Adipocyte (in vitro differentiated cells): ENCODE results near the gene TMA7B.

Experiments used
- DNase-seq: peaks from one replicate; pipeline ENCODE4 v3.0.0-alpha.2; 2015; ENCODE audit warnings: low read depth
- H3K27me3 ChIP-seq: replicated peaks from 2 replicates; pipeline ENCODE4 v1.7.0; 2013; ENCODE audit warnings: mild to moderate bottlenecking, low read length, moderate library complexity; ENCODE audit not compliant: control insufficient read depth, insufficient read depth
- H3K36me3 ChIP-seq: 2 replicates; pipeline ENCODE4 v1.7.0; 2013; ENCODE audit warnings: low read length, mild to moderate bottlenecking, moderate library complexity; ENCODE audit not compliant: control insufficient read depth, insufficient read depth, severe bottlenecking
- H3K4me1 ChIP-seq: 2 replicates; pipeline ENCODE4 v1.7.0; 2013; ENCODE audit warnings: mild to moderate bottlenecking, low read length, moderate library complexity; ENCODE audit not compliant: control insufficient read depth, insufficient read depth
- H3K4me3 ChIP-seq: 2 replicates; pipeline ENCODE4 v1.7.0; 2013; ENCODE audit warnings: mild to moderate bottlenecking, low read length, moderate library complexity
- H3K9ac ChIP-seq: 2 replicates; pipeline ENCODE4 v1.7.0; 2013; ENCODE audit warnings: mild to moderate bottlenecking, low read length, moderate library complexity
- H3K9me3 ChIP-seq: 2 replicates; pipeline ENCODE4 v1.7.0; 2013; ENCODE audit warnings: mild to moderate bottlenecking, low read length, moderate library complexity; ENCODE audit not compliant: control insufficient read depth

TMA7B gene

DNA sequence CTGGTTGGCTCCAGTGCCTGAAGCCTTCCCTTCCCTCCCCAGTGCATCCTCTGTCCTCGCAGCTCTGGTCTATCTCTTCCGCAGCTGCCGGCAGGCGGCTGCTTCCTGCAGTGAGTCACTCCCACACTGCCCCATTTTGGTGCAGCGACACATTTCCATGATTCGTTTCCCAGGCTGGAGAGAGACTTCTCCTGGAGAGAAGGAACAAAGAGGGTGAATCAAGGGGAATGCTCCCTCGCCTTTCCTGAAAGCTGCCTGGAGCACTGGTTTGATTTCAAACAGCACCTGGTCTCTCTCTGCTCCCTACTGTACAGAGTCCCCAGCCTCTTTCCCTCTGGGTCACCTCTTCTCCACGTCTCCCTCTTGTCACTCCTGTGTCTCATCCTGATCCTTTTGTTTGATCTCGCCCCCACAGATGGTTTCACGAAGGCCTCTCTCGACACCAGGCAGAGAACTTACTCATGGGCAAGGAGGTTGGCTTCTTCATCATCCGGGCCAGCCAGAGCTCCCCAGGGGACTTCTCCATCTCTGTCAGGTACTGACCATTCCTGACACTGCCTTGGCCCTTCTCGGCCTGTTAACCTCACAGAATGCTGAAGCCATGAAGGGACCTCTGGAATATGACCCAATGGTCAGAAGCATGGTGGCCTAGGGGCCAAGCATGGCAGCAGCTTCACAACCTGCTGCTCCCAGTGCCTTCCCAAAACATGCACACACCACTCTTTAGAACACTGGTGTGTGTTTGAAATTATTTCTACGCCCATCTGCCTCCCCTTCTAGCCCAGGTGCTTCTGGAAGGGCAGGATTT, at the start of gene TMA7B:
Gene TMA7B (plus strand): TSS at position 758 of the 808 bp plus-strand sequence. CDS start 3,978 bp downstream, outside the sequence.
- H3K9me3 ChIP-seq, result no peaks in the 10 kb centered on the region
- DNase-seq, result peak; percentile 29
- no peak within 1 kb of the TSS for H3K4me3 ChIP-seq
- peaks cover 13% of the 10 kb centered on the region for H3K4me1 ChIP-seq
- H3K36me3 ChIP-seq, result no peaks in the 10 kb centered on the region
- H3K27me3 ChIP-seq, result peaks cover 24% of the 10 kb centered on the region
- H3K9ac ChIP-seq, result no peak within 1 kb of the TSS

DNA sequence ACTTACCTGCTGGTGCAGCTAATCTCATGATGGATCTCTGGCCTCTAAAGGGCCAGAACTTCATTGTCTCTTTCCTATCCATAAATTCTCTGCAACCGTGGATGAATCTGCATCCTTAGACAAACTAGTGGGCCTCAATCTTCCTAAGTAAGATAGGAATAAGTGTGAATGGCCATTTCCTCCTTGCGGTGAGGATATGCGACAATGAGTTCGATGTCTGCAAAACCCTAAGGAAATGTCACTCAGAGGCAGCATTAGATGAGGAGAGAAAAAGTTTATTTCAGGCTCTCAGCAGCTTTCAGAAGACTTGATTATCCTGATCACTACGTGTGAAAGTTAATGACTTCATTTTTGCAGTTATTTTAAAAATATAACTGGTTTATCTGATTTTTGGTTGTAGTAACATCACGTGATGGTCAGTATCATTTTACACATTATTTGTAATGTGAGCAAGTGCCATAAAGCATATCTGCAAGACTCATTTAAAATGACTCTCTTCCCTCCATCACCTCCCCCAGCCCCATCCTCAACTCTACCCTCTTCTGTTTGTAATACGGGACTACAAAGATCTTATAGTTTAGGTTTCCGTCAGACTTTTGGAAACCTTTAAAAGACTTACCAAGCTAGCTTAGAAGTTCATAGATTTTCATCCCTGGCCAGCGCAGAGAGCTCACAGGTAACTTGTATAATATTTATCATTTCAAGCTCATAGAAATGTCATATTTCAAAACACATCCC, 49.2 kb upstream of the TMA7B start:
- no peak overlapping the region for H3K4me3 ChIP-seq
- DNase-seq, result no peak

DNA sequence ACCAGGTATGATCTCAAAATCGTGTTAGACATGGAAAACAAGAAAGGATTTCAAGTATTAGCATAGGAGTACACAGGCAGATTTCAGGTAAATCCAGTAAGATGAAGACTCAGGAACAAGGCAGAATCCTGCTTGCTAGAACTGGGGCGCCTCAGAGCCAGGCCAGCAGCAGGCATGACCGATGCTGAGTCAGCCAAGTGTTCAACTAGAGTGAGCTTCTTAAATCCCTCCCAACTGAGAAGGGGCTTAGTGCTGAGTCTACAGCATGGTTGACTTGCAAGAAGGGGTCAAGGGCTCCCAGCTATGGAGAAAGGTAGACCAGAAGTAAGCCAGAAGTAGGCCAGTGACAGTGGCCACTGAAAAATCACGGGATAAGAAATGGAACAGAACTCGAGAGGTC, 46.9 kb upstream of the TMA7B start:
- no peaks in the 10 kb centered on the region for H3K36me3 ChIP-seq
- H3K4me1 ChIP-seq, result peaks cover 4% of the 10 kb centered on the region
- H3K9ac ChIP-seq, result no peak overlapping the region
- no peaks in the 10 kb centered on the region for H3K9me3 ChIP-seq
- DNase-seq, result no peak
- peaks cover 48% of the 10 kb centered on the region for H3K27me3 ChIP-seq
- no peak overlapping the region for H3K4me3 ChIP-seq

More for the DNA sequence above, 49.2 kb upstream of the TMA7B start:
- Histone ChIP-seq H3K9ac (no peak overlapping the region), H3K4me1 (no peaks in the 10 kb centered on the region), H3K9me3 (no peaks in the 10 kb centered on the region), H3K27me3 (peaks cover 43% of the 10 kb centered on the region), H3K36me3 (no peaks in the 10 kb centered on the region)

DNA sequence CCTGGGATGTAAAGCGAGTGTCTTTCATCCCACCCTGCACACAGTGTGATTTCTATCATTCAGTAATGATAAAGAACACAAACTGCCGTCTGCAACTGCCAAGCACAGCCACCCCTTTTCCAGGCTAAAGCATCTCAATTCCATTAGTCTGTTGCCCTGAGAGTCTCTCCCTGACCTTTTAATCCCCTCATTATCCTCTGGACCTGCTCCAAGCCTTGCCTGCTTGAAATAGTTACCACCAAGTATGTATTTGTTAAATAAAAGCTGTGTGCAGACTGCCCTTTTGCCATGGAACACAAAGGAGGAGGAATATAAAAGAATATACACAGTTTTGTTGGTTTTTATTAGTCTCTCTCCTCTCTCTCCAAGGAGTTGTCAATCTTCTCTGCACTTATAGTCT, 46.3 kb upstream of the TMA7B start:
- no peak for DNase-seq
- no peaks in the 10 kb centered on the region for H3K9me3 ChIP-seq
- no peak overlapping the region for H3K4me3 ChIP-seq
- no peak overlapping the region for H3K9ac ChIP-seq
- no peaks in the 10 kb centered on the region for H3K36me3 ChIP-seq
- H3K27me3 ChIP-seq, result peaks cover 47% of the 10 kb centered on the region
- peaks cover 4% of the 10 kb centered on the region for H3K4me1 ChIP-seq

DNA sequence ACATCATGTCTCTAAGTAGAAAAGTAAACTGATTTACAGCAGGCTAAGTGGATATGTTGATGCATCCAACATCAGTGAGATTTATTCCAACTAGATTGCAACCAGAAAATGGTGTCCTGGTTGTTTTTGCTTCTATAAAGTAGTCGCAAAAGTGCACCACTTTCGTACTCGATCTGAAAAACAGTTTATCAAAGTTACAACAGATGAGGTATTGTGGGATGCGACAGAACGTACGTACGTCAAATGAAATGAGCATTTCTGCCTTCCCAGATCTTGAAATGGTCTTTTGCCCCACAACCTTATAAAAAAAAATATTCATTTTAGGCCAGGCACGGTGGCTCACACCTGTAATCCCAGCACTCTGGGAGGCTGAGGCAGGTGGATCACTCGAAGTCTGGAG, 45.6 kb upstream of the TMA7B start:
- DNase-seq, result no peak
- peaks cover 4% of the 10 kb centered on the region for H3K4me1 ChIP-seq

DNA sequence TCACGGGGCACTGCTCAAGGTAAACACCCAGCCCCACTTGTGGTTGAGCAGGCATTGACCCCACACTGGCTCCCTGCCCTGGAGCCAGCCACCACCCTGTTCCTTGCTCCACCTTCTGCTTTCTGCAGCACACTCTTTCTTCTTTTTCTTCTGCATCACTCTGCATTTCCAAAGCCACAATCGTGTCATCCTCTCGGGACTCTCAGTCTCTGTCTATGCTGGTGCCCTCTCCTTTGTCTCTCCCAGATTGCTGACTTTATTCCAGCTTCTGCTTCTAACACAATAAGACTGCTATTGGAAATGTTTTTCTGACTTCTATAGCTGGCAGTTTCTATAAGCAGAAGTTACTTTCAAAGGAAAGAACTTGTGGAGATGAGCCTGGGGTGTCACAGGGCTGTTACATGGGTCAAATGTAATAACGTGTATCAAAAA, 44.9 kb upstream of the TMA7B start:
- peaks cover 54% of the 10 kb centered on the region for H3K27me3 ChIP-seq
- H3K9ac ChIP-seq, result no peak overlapping the region
- no peaks in the 10 kb centered on the region for H3K36me3 ChIP-seq
- H3K9me3 ChIP-seq, result no peaks in the 10 kb centered on the region
- DNase-seq, result no peak
- H3K4me1 ChIP-seq, result peaks cover 4% of the 10 kb centered on the region
- H3K4me3 ChIP-seq, result no peak overlapping the region

More for the DNA sequence above, 45.6 kb upstream of the TMA7B start:
- H3K27me3 ChIP-seq, result peaks cover 47% of the 10 kb centered on the region
- H3K9me3 ChIP-seq, result no peaks in the 10 kb centered on the region
- no peak overlapping the region for H3K4me3 ChIP-seq
- H3K9ac ChIP-seq, result no peak overlapping the region
- H3K36me3 ChIP-seq, result no peaks in the 10 kb centered on the region

DNA sequence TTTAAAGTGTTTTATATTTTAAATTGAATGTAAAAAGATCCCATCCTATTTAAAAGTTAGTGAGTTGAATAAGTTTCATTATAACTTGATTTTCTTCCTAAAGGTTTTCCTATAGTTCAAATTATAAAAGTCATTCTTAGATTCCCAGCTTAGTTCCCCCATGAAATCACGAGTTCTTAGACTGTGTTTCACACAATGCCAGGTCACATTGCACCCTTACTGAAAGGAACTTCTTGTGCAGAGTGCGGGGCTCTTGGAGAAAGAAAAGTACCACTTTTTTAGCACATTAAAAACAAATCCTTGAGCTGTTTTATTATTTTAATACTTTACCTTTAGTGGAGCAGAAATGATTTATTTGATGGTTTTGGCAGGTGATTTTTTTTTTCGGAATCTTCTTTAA, 43.7 kb upstream of the TMA7B start:
- no peaks in the 10 kb centered on the region for H3K36me3 ChIP-seq
- no peak for DNase-seq
- H3K9ac ChIP-seq, result no peak overlapping the region
- H3K9me3 ChIP-seq, result no peaks in the 10 kb centered on the region
- peaks cover 4% of the 10 kb centered on the region for H3K4me1 ChIP-seq
- H3K4me3 ChIP-seq, result no peak overlapping the region
- H3K27me3 ChIP-seq, result peaks cover 65% of the 10 kb centered on the region

DNA sequence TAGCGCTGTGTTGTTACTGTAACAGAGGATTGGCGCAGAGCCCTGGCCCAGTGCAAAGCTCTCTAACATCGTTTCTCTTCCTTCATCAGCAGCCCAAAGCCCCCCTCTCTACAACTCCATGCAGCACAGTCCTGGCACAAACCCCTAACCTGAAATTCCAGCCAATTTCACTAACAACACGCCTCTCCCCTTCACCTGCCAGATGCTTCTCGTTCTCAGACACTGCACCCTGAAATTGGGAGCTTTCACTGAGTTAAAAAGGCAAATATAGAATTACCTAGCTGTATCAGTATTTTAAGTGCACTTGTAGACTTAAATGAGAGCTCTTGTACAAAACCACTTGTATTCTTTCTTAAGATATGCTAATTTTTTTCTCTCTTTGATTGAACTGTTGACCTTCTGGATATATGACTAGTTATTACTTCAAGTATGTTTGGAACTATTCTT, 43.0 kb upstream of the TMA7B start:
- Histone ChIP-seq H3K9me3 (no peaks in the 10 kb centered on the region), H3K36me3 (no peaks in the 10 kb centered on the region), H3K27me3 (peaks cover 69% of the 10 kb centered on the region), H3K4me3 (no peak overlapping the region), H3K9ac (no peak overlapping the region), H3K4me1 (peaks cover 4% of the 10 kb centered on the region)
- no peak for DNase-seq

DNA sequence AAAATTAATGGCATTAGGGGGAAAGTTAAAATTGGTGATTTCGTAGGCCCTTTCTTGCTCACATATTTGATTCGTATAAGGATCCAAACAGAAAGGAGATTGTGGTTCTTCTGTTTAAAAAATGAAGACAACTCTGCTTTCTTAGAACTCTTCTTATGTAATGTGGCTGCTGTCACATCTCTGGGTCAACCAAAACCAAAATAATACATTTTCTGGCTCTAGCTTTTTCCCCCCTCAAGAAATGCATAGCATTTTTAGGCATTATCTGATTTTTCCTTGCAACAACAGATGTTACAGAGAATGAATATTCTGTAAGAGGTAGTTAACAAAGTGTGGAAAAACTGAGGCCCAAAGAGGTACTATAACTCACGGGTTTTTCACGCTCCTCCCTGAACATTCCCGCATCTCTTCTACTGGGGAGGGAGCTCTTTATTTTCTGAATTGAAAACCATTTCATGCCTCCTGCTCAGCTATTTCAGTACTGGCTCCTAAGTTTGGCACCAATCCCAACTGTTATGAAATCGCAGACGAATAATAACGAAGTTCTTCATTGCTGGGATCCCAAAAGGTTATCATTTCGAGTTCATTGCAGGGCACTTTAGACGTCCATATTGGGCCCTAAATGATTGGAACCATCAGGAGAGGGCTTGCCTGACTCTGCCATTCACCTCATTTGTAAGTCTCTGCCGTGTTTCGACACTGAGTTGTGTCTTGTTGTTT, 42.3 kb upstream of the TMA7B start:
- Histone ChIP-seq H3K27me3 (peaks cover 68% of the 10 kb centered on the region), H3K9ac (no peak overlapping the region), H3K36me3 (no peaks in the 10 kb centered on the region), H3K4me1 (peaks cover 4% of the 10 kb centered on the region), H3K9me3 (no peaks in the 10 kb centered on the region), H3K4me3 (no peak overlapping the region)
- DNase-seq, result no peak

DNA sequence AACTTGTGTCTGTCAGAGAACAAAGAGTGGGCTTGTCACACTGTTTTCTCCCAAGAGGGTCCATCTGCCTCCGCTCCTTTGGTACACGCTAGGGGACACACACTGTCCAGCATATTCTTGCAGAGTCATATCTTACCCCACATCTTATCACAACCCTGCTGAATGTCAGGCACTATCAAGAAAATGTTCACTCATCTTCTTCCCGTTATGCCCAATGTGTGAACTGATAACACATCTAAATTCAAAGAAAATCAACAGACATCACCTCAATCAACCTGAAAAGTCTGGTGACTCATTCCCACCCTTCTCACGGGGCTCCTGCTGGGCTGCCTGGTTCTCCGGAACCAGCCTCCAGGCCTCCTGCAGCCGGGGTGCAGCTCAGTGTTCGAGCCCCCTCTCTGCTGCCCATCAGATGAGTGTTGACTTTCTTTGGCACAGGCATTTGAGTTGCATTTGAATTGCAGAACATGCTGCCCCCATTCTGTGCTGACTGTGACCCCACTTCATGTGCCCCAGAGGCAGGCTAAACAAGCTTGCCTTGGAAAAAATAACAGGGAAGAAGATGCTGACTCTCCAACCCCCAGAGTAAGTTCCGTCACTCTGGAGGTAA, 40.0 kb upstream of the TMA7B start:
- no peaks in the 10 kb centered on the region for H3K36me3 ChIP-seq
- H3K27me3 ChIP-seq, result peaks cover 69% of the 10 kb centered on the region
- no peak overlapping the region for H3K9ac ChIP-seq
- H3K4me3 ChIP-seq, result no peak overlapping the region
- DNase-seq, result no peak
- H3K9me3 ChIP-seq, result no peaks in the 10 kb centered on the region
- peaks cover 6% of the 10 kb centered on the region for H3K4me1 ChIP-seq

DNA sequence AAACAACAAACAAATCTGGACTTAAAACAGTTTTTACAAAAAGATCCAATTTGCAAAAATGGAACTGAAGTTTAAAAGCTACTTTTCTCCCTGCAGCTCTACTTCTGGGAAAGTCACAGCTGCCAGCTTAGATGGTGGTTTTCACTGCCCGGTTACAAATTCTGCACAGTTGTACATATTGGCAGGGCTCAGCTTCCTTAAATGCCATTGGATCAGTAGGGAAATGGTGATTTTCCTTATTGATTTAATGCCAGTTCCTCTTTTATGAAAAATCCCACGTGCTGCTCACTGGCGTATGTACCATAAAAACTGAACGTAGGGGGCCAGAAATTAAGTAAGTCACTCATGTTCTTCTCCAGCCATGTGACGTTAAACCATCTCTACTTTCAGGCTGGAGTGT, 36.5 kb upstream of the TMA7B start:
- DNase-seq, result no peak
- Histone ChIP-seq H3K9ac (no peak overlapping the region), H3K9me3 (no peaks in the 10 kb centered on the region), H3K36me3 (no peaks in the 10 kb centered on the region), H3K4me1 (peaks cover 18% of the 10 kb centered on the region), H3K27me3 (peaks cover 81% of the 10 kb centered on the region), H3K4me3 (no peak overlapping the region)
